Prostate gland (tissue), 2 donors: ENCODE data around the gene KCNQ5. TPM values are rescaled to one million over a fixed set of nuclear protein-coding genes. Genes with fewer than 3 reads are reported as not detected.

Experiments used
- DNase-seq: peaks from one replicate; pipeline ENCODE4 v3.0.0-alpha.2; 2019; ENCODE audit warnings: low spot score
- H3K27ac ChIP-seq, 2 donors: fragments of 200-600 bp; sonication (generic); 2 replicates each; pipeline ENCODE4 v1.5.1; 2017 to 2019
- H3K27me3 ChIP-seq: fragments of 200-600 bp; sonication (generic); replicated peaks from 2 replicates; pipeline ENCODE4 v1.5.1; 2019; ENCODE audit not compliant: insufficient read depth
- H3K36me3 ChIP-seq, 2 donors: fragments of 200-600 bp; sonication (generic); 1 replicate in 1 of 2; 2 replicates in 1 of 2; pipeline versions ENCODE4 v1.5.1 to v1.8.1; 2017 to 2019
- H3K4me1 ChIP-seq: fragments of 200-600 bp; sonication (generic); replicated peaks from 2 replicates; pipeline ENCODE4 v1.5.1; 2019
- H3K4me3 ChIP-seq, 2 donors: fragments of 200-600 bp; sonication (generic); 2 replicates each; pipeline ENCODE4 v1.5.1; 2017 to 2019
- H3K9me3 ChIP-seq: fragments of 200-600 bp; sonication (generic); 2 replicates; pipeline ENCODE4 v1.5.1; 2017
- CTCF ChIP-seq, 4 experiments: fragments of 200-600 bp in 2 of 4; fragments of 450-650 bp in 2 of 4; sonication (generic) in 2 of 4; IDR thresholded peaks; 1 replicate in 3 of 4; 2 replicates in 1 of 4; pipeline ENCODE4 v1.5.1; 2016 to 2019; ENCODE audit warnings: antibody characterized with exemption in 4 of 4, mild to moderate bottlenecking in 2 of 4, moderate library complexity in 2 of 4
- POLR2A ChIP-seq: fragments of 450-650 bp; IDR thresholded peaks from one replicate; pipeline ENCODE4 v1.6.1; 2016; ENCODE audit warnings: antibody characterized with exemption, mild to moderate bottlenecking
- POLR2AphosphoS5 ChIP-seq: sonication (generic); formaldehyde crosslinking; IDR thresholded peaks from one replicate; pipeline ENCODE4 v1.6.1; 2017; ENCODE audit warnings: antibody characterized with exemption
- WGBS: methylation state at CpG from one replicate; pipeline ENCODE4 v1.1.5; 2018; 5-methylcytosine and 5-hydroxymethylcytosine counted together
- intact Hi-C: fragments of 100-400 bp; cut with DNase I; formaldehyde crosslinking; loops from one replicate; pipeline ENCODE4 v1.14.2; 2022
- total RNA-seq, 2 donors: library from RNA; depleted of rRNA; stranded (reverse); fragments of >200 nt; gene quantifications; one replicate each; pipeline ENCODE4 v1.1.0, GENCODE V29; 2016

The KCNQ5 gene
- total RNA-seq, 2 donors from 2014 or later = 3.6 to 4.1 TPM

DNA sequence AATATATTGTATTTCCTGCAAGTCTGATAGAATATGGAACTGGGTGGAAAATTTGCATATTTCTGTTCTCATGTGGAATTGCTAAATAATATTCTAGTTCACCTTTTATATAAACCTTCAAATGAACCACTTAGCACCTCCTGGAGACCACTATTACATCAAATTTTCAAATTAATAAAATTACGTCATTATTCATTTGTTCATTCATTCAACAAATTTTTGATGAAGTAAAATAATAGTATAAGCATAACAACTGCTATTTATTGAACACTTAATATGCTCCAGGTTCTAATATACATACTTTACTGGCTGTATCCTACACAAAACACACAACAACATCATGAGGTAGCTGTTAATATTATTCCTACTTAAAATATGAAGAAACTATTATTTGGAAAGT is 215.1 kb downstream of the KCNQ5 start:
- no peak overlapping the region for H3K4me3 ChIP-seq
- WGBS = 96% methylated on average over 1 of the region's 1 CpG

DNA sequence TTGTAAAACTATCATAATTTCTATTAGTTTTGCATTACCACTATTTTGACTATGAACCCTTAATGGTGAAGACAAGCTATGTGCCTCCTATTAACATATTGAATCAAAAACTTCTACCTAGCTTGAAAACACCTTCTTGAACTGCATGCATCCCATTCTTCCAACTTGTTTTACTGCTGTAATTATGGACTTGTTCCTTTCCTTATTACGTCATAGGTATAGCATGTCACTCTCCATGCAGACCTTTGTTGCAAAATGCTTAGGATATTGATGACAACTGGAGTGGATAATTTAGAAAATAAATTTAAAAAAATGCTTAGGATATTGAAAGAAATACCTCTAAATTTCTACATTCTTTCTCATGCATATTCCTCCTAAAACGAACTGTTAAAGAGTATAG is 219.3 kb downstream of the KCNQ5 start:
- 95% methylated on average over 2 of the region's 2 CpGs for WGBS
- H3K27ac ChIP-seq = no peak overlapping the region
- TF ChIP-seq POLR2AphosphoS5 (no peak), CTCF (IDR thresholded peaks at IDR 0.05) (no peak), POLR2A (no peak)
- no peaks in the 10 kb centered on the region for H3K36me3 ChIP-seq
- DNase-seq = no peak
- no peaks in the 10 kb centered on the region for H3K9me3 ChIP-seq
- intact Hi-C loops = no loop called here
- no peaks in the 10 kb centered on the region for H3K4me1 ChIP-seq
- H3K27me3 ChIP-seq = no peaks in the 10 kb centered on the region
- no peak overlapping the region for H3K4me3 ChIP-seq

More for the DNA sequence above, 215.1 kb downstream of the KCNQ5 start:
- no peak for TF ChIP-seq POLR2AphosphoS5
- no peak for TF ChIP-seq CTCF (IDR thresholded peaks at IDR 0.05)
- no peak for DNase-seq
- H3K4me1 ChIP-seq = no peaks in the 10 kb centered on the region
- H3K36me3 ChIP-seq = no peaks in the 10 kb centered on the region
- intact Hi-C loops = no loop called here
- H3K27ac ChIP-seq = no peak overlapping the region
- H3K27me3 ChIP-seq = no peaks in the 10 kb centered on the region
- no peaks in the 10 kb centered on the region for H3K9me3 ChIP-seq

GRCh38 chr6:72842140-72842539 is 220.3 kb downstream of the KCNQ5 start:
- no peaks in the 10 kb centered on the region for H3K27me3 ChIP-seq
- no peaks in the 10 kb centered on the region for H3K36me3 ChIP-seq
- H3K4me1 ChIP-seq = no peaks in the 10 kb centered on the region
- intact Hi-C loops = no loop called here
- no peaks in the 10 kb centered on the region for H3K9me3 ChIP-seq
- no peak overlapping the region for H3K4me3 ChIP-seq
- DNase-seq = no peak
- TF ChIP-seq POLR2A (no peak), POLR2AphosphoS5 (no peak), CTCF (IDR thresholded peaks at IDR 0.05) (no peak)
- H3K27ac ChIP-seq = no peak overlapping the region
- WGBS = 76% methylated on average over 4 of the region's 4 CpGs

DNA sequence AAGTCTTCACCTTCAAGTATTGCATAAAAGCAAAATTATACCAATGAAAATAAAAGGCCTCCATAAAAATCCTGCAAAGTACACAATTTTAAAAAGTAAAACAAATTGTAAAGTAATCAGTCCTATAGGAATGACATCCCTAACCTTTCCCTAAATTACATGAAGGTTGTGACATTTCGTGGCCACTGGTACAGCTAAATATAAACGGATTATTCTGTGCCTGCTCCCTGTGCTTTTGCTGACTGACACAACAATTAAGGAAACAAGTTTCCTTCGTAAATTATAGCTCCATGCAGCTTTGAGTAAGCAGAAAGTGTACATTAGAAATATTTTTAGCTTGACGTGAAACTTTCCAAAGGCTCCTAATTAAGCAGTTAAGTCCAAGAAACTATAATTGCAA is 222.8 kb downstream of the KCNQ5 start:
- H3K27ac ChIP-seq = no peak overlapping the region
- H3K9me3 ChIP-seq = no peaks in the 10 kb centered on the region
- no peaks in the 10 kb centered on the region for H3K27me3 ChIP-seq
- no peaks in the 10 kb centered on the region for H3K4me1 ChIP-seq
- no peak for DNase-seq
- TF ChIP-seq POLR2AphosphoS5 = no peak
- no peak for TF ChIP-seq POLR2A
- TF ChIP-seq CTCF (IDR thresholded peaks at IDR 0.05) = no peak
- intact Hi-C loops = no loop called here
- H3K36me3 ChIP-seq = no peaks in the 10 kb centered on the region
- 72% methylated on average over 4 of the region's 4 CpGs for WGBS
- no peak overlapping the region for H3K4me3 ChIP-seq

DNA sequence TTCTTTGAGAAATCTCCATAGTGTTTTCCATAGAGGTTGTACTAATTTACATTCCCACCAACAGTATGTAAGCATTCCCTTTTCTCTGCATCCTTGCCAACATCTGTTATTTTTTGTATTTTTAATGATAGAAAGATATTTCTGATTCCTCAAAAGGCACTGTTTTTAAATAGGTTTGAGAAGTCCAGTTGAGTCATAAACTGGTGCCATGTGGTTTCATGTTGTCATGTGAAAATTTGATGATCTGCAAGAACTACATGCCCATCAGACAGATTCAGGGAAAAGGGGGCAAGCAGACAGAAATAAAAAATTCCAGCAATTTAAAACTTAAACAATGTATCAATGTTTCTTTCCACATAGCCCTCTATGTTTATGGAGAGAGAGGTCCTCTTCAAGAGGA is 227.5 kb downstream of the KCNQ5 start:
- no peak for DNase-seq
- no peaks in the 10 kb centered on the region for H3K27me3 ChIP-seq

More for the DNA sequence above, 227.5 kb downstream of the KCNQ5 start:
- intact Hi-C loops = no loop called here
- Histone ChIP-seq H3K9me3 (no peaks in the 10 kb centered on the region), H3K4me3 (no peak overlapping the region), H3K27ac (no peak overlapping the region), H3K36me3 (no peaks in the 10 kb centered on the region), H3K4me1 (no peaks in the 10 kb centered on the region)
- TF ChIP-seq CTCF (IDR thresholded peaks at IDR 0.05) (no peak), POLR2AphosphoS5 (no peak), POLR2A (no peak)
